ENCODE results near the gene CHPF2.

- TF ChIP-seq CTCF (IDR thresholded peaks at IDR 0.05; ENCODE audit: borderline replicate concordance, extremely low read depth, low read length, poor library complexity, severe bottlenecking), result no peak
- no peak for TF ChIP-seq EZH2 (IDR thresholded peaks at IDR 0.05; ENCODE audit: borderline replicate concordance, low read depth, low read length, severe bottlenecking)
Observed at GRCh38 chr7:151207315-151207714, 25.0 kb upstream of the CHPF2 start.

Data from DND-41 (cell line).